GM12892 (cell line): ENCODE data around the gene FXR2. TPM values are rescaled to one million over a fixed set of nuclear protein-coding genes. Genes with fewer than 3 reads are reported as not detected.

Experiments
- DNase-seq: peaks from one replicate; pipeline ENCODE4 v3.0.0; 2011; ENCODE audit not compliant: insufficient read length
- FAIRE-seq: peaks from 2 replicates; lab custom pipeline; 2011; peaks lifted over from hg19 to GRCh38; lab: Jason Lieb, UNC
- POLR2A ChIP-seq: IDR thresholded peaks from 2 replicates; pipeline ENCODE4 v1.6.1; 2011; ENCODE audit warnings: low read depth, low read length, control low read depth
- POLR2AphosphoS5 ChIP-seq: IDR thresholded peaks from 2 replicates; pipeline ENCODE4 v1.6.1; 2011; ENCODE audit warnings: low read depth, low read length, control low read depth
- TAF1 ChIP-seq: IDR thresholded peaks from 2 replicates; pipeline ENCODE4 v1.6.1; 2011; ENCODE audit warnings: low read depth, mild to moderate bottlenecking, control low read depth, low read length, borderline replicate concordance
- polyA plus RNA-seq: library from polyadenylated mRNA; unstranded; fragments of >200 nt; gene quantifications from one replicate; pipeline ENCODE4 v1.2.1, GENCODE V29; 2012; ENCODE audit warnings: missing spikeins, inconsistent platforms; ENCODE audit not compliant: missing spikeins

Gene FXR2
- 18.4 TPM for polyA plus RNA-seq

DNA sequence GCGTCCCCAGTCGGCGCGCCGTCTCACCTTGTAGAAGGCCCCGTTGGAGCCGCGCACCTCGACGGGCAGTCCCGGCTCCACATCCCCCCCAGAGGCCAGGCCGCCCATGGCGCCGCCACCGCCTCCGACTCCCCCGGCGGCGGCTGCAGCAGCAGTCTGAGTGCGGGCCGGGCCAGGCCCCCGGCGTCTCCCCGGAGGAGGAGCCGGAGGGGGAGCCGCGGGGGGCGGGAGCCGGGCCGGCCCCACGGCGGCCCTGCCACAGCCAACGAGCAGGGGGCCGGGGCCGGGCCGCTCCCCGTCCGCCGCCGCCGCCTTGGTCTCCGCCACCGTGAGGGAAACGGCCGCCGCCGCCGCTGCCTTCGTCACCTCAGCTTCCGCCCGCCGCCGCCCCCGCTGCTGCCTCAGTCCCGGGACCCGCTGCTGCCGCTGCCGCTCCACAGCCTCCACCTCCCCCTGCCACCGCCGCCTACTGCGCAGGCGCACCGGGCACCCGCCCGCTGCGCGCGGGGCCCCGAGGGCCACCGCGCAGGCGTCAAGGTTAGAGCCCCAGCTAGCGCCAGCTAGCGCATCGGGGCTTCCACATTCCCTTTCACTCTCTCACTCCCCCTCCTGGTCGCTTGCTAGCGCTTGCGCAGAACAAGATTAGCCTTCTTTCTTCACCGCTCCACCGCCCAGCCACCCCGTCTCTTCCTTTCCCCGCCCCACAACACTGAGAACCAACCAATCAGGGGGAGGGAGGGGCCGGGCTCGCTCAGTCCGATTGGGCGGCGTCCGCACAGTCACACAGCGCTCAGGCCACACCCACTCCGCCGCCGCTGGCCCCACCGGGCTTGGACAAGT is at the start of gene FXR2:
Gene FXR2 (minus strand): TSS at position 473 of the 840 bp plus-strand sequence. CDS start 365 bp downstream, at position 108.
- FAIRE-seq = peak; percentile 99
- peak; percentile 98 for DNase-seq
- TF ChIP-seq POLR2AphosphoS5 (no peak), TAF1 (peak; percentile 56; the same call in 1 of the 2 replicates), POLR2A (peak; percentile 68; the same call in 1 of the 2 replicates)

DNA sequence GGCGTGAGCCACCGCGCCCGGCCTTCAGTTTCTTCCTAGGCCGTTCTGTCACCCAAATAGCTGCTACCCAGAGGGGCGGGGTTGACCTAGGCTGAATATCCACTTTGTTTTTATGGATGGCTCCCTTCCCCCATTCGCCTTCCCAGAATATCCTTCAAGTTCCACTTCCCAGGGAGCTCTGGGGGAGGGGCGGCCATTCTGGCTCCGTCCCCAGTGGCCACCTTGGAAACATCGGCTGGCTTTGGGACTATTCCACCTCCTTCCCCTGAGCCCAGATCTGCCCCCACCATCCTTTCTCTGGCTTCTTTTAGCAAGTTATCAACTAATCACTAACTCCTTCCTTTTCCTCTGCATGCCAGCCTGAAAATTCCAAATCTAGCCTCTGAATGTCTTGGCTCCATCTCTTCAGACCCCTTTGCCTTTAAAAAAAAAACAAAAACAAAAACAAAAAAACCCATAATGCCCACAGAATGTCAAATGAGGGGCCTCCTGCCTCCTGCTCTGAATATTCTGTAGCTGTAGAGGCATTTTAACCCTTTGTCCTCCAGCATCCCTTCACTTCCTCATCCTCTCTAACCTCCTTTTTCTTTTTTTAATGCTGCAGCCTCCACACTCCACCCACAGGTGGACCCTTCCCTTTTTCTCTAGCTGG is 42.4 kb upstream of the FXR2 start:
- DNase-seq = no peak
- no peak for TF ChIP-seq TAF1
- no peak for TF ChIP-seq POLR2A
- no peak for TF ChIP-seq POLR2AphosphoS5
- no peak for FAIRE-seq

DNA sequence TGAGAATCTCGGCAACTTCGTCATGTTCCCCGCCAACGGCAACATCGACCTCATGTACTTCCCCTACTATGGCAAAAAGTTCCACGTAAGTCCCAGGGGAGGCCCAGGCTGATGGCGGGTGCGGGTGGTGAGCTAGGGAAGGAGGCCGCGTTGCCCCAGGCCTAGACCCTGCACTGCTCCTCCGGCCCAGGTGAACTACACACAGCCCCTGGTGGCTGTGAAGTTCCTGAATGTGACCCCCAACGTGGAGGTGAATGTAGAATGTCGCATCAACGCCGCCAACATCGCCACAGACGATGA is 40.8 kb upstream of the FXR2 start:
- FAIRE-seq (peak; percentile 90), DNase-seq (no peak)
- TF ChIP-seq POLR2AphosphoS5 (no peak), POLR2A (no peak), TAF1 (no peak)

DNA sequence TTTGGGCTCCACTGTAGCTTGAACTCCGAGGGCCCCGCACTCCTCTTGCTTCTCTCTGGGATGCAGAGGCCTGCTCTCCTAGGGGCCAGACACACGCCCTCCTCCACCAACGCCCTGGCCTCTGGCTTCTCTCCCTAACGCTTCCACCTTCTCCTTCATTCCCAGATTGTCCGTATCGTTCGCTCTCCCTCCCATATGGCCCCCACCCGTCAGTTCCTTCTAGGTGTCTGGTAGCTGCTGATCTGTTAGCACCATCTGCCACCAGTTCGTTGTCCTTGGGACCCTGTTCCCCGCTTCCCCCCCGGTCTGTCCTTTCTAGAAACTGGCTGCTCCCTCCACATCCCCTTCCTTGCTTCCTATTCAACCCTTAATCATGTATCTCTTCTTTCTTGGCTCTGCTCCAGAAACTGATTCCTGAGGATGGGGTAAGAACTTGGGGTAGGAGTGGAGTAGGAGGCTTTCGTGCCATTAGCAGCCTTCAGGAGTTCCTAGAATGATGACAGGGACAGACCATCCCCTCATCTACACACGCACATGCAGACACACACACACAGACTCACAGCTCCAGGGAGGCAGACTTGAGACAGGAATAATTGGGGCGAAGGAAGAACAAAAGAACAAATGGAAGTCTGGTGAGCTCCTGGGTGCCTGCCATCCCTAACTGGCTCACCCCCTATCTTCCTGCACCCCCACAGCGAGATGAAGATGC is 40.3 kb upstream of the FXR2 start:
- no peak for FAIRE-seq

DNA sequence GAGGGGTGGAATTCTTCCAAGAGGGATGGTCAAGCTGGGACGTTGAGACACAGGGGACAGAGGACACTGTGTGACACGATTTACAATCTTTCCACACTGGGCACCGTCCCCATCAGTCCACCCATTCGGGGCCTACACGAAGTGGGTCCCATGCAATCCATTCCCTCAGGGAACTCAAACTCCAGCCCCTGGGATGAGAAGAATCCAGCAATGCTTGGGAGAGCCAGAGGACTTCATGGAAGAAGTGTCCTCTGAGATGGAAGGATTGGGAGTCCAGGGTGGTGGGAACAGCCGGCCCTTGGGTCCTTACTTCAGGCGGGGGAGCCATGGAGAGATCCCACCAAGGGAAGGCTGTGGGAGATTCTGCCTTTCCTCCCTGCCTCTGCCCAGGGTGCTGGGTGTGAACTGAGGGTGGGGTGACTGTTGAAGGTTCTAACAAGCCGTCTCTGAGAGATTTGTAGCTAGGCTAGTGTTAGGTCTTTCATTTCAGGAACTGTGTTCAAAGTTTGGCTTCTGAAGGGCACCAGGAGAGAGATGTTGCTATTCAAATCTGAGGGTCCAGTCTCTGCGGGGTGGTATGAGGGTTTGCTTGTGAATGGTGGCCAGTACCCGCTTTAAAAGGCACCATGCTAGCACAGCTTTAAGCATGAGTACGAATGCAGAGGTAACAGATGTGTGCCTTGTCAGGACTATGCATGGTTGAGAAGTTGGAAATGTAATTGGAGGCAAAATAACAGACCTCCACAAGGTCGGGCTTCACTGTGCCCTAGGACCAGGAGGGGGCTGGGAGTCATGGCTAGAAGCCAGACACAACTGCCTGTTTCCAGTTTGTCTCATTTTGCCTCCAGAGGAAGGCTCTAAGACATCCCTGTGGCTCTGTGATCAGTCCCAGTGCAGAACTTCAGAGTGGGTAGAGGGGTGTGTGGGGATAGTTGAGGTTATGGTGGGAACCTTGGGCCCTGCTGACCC is 38.0 kb upstream of the FXR2 start:
- no peak for TF ChIP-seq POLR2A
- TF ChIP-seq POLR2AphosphoS5 = no peak
- TF ChIP-seq TAF1 = no peak
- FAIRE-seq = no peak
- no peak for DNase-seq

More for the DNA sequence above, 40.3 kb upstream of the FXR2 start:
- no peak for DNase-seq
- TF ChIP-seq TAF1 (no peak), POLR2AphosphoS5 (no peak), POLR2A (no peak)

DNA sequence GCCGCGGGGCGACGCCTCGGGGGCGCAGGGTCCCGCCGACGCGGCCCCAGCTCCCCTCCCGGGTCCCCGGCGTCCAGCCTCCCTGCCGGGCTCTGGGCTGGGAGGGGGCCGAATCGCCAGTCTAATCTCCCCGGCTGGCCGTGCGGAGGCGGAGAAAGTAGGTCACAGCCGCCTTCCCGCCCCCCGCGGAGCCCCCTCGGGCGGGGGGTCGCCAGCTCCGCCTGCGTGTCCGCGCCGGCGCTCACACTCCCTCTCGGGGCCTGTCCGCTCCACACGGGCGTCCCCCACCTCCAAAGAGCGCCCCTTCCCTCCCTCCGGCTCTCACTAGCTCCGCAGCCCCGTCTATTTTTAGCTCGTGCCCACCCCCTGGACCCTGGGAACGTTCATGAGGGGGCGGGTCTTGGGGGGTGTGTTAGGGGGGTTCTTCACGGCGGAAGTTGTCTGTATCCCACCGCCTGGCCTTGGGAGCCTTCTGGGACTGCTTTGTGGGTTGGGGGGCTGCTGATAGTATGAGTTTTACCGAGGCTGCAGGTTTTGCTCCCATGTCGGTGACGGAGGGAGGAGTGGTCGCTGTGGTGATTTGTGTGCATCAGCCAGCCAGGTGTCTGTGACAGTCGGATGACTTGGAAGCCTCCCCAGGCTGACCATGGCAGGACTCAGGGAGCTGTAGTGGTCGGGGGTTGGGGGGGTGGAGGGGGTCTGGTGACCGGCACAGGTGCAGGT is 37.1 kb upstream of the FXR2 start:
- DNase-seq (no peak), FAIRE-seq (no peak)
- TF ChIP-seq TAF1 (no peak), POLR2AphosphoS5 (no peak), POLR2A (no peak)

DNA sequence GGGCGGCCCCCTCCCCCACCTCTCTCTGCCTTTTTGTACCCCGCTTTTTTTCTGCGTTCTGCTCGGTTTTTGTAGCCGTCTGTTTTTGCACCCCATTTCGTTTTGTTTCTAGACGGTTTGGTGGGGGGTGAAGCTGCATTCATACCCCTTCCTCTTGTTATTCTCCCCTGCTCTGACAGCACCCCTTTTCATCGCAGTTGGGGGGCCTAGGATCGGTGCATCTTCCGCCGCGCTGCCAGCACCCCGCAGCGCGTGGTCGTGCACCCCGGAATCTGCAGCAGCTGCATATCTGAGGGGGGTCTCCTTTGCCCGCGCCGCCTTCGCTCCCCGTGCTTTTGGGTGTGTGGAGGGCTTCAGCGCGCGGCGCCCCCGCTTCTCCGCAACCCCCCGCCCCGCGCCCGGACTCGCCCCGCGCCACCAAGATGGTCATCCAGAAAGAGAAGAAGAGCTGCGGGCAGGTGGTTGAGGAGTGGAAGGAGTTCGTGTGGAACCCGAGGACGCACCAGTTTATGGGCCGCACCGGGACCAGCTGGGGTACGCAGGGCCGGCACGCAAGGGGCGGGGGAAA is 36.5 kb upstream of the FXR2 start:
- no peak for TF ChIP-seq TAF1
- no peak for TF ChIP-seq POLR2A
- no peak for TF ChIP-seq POLR2AphosphoS5
- FAIRE-seq (no peak), DNase-seq (no peak)

DNA sequence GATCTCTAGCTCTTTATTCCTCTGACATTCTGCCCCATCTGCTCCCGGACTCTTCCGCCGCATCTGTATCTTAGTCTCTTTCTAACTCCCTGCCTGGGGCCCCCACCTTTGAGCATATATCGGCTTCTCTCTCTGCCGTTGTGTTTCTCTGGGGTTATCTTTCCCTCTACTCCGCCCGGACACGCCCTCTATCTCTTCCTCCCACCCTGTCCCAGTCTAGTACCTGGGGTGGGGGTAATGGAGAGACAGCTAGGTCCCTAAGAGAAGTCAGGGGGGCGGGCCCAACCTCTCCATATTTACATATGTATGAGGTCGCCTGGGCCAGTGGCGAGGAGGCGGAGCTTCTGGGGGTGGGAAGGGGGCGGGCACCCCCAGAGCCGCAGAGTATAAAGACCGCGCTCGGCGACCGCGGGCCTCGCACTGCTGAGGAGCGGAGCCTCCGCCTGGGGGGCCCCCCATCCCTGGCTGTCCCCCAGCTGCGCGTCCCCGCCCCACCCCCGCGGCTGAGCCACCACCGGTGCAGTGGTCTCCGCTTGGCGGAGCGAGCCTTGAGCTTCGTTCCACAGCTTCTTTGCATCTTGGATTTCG is 35.9 kb upstream of the FXR2 start, which contains the start of gene ATP1B2:
Gene ATP1B2 (plus strand): TSS at position 418 of the 588 bp plus-strand sequence. CDS start 593 bp downstream, outside the sequence.
- no peak for TF ChIP-seq POLR2AphosphoS5
- no peak for TF ChIP-seq POLR2A
- no peak for TF ChIP-seq TAF1
- FAIRE-seq = no peak
- DNase-seq = peak; percentile 73

DNA sequence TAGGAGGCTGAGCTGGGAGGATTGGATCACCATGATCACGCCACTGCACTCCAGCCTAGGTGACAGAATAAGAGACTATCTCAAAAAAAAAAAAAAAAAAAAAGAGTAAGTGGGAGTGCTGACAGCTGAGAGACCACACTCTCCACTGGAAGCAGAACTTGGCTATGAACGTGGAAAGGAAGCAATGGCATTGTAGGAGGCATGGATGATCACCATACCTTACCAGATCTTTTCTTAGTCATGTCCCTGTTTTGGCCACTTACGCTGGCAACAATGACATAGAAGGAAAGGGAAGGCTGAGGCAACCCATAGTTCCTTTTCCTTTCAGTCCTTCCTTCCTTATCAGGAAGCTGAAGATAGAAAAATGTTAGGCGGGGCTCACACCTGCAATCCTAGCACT is 32.3 kb upstream of the FXR2 start:
- DNase-seq = no peak
- FAIRE-seq = no peak

More for the DNA sequence above, 32.3 kb upstream of the FXR2 start:
- TF ChIP-seq POLR2AphosphoS5 (no peak), POLR2A (no peak), TAF1 (no peak)
